Spleen (tissue), 13 donors: ENCODE measurements around the gene C13orf42. TPM values are rescaled to one million over a fixed set of nuclear protein-coding genes. Genes with fewer than 3 reads are reported as not detected.
A peak's percentile ranks its signal among the peaks of the same experiment; 100 is the strongest.

Experiments used
- DNase-seq: peaks from one replicate; pipeline ENCODE4 v3.0.0-alpha.2; 2020
- H3K27ac ChIP-seq, 8 donors: fragments of 200-600 bp; sonication (generic) in 7 of 8; 1 replicate in 4 of 8; 2 replicates in 4 of 8; pipeline versions ENCODE4 v1.5.0 to v1.8.0; 2016 to 2021; ENCODE audit warnings: inconsistent platforms in 4 of 8, mild to moderate bottlenecking in 4 of 8, moderate library complexity in 1 of 8
- H3K27me3 ChIP-seq, 7 donors: fragments of 200-600 bp; sonication (generic) in 6 of 7; replicated peaks in 1 of 7; 1 replicate in 4 of 7; 2 replicates in 3 of 7; pipeline versions ENCODE4 v1.5.0 to v1.8.0; 2016 to 2021; ENCODE audit warnings: inconsistent platforms in 3 of 7, mild to moderate bottlenecking in 1 of 7
- H3K36me3 ChIP-seq, 6 donors: fragments of 200-600 bp; sonication (generic) in 5 of 6; 1 replicate in 4 of 6; 2 replicates in 2 of 6; pipeline versions ENCODE4 v1.5.0 to v1.8.0; 2016 to 2021; ENCODE audit warnings: inconsistent platforms in 2 of 6
- H3K4me1 ChIP-seq, 6 donors: fragments of 200-600 bp; sonication (generic) in 5 of 6; 1 replicate in 3 of 6; 2 replicates in 3 of 6; pipeline versions ENCODE4 v1.5.0 to v1.8.0; 2016 to 2021; ENCODE audit warnings: inconsistent platforms in 3 of 6
- H3K4me3 ChIP-seq, 8 donors: fragments of 200-600 bp; sonication (generic) in 7 of 8; 1 replicate in 4 of 8; 2 replicates in 4 of 8; pipeline versions ENCODE4 v1.5.0 to v1.8.0; 2016 to 2021; ENCODE audit warnings: inconsistent platforms in 4 of 8, mild to moderate bottlenecking in 4 of 8, moderate library complexity in 2 of 8
- H3K9me3 ChIP-seq, 8 donors: fragments of 200-600 bp; sonication (generic) in 7 of 8; 1 replicate in 4 of 8; 2 replicates in 4 of 8; pipeline versions ENCODE4 v1.5.0 to v1.8.0; 2016 to 2021; ENCODE audit warnings: inconsistent platforms in 4 of 8
- POLR2A ChIP-seq, 3 donors: fragments of 450-650 bp; IDR thresholded peaks; one replicate each; pipeline ENCODE4 v1.5.1; 2017; ENCODE audit warnings: antibody characterized with exemption in 3 of 3, mild to moderate bottlenecking in 1 of 3
- POLR2AphosphoS5 ChIP-seq, 3 donors: sonication (generic); formaldehyde crosslinking; IDR thresholded peaks; one replicate each; pipeline ENCODE4 v1.5.1; 2017; ENCODE audit warnings: antibody characterized with exemption in 3 of 3
- WGBS, 5 donors: extraction: QIAGEN DNeasy Blood & Tissue Kit in 3 of 5; methylation state at CpG; one replicate each; pipeline versions ENCODE4 v1.1.5 to v1.1.7; 2013 to 2018; 5-methylcytosine and 5-hydroxymethylcytosine counted together
- intact Hi-C: fragments of 100-400 bp; cut with DNase I; formaldehyde crosslinking; loops from one replicate; pipeline ENCODE4 v1.15.0; 2023; ENCODE audit warnings: low total_unique reads
- long read RNA-seq, 2 donors: transcript quantifications; one replicate each; lab custom pipeline, GENCODE V29; 2026
- polyA plus RNA-seq, 3 donors: library from polyadenylated mRNA; stranded (reverse); fragments of 200-250 nt; gene quantifications; one replicate each; pipeline ENCODE4 v1.2.1, GENCODE V29; 2013
- total RNA-seq, 7 donors: library from RNA; depleted of rRNA in 3 of 7; stranded (reverse); fragments of >200 nt in 3 of 7; fragmentation: NEBNext Ultra II Directional in 4 of 7; extraction: Animal tissue kit (Norgen Biotek cat#: 25700) in 4 of 7; gene quantifications; one replicate each; pipeline versions ENCODE4 v1.1.0 to v1.2.1, GENCODE V29; 2016 to 2021
- TF ChIP-seq, protein P1 (sequence below), 11 experiments: fragments of 200-600 bp in 7 of 11; fragments of 450-650 bp in 4 of 11; sonication (generic) in 4 of 11; IDR thresholded peaks in 8 of 11; conservative IDR thresholded peaks in 3 of 11; 1 replicate in 7 of 11; 2 replicates in 4 of 11; pipeline versions ENCODE4 v1.4.0 to v1.8.0; 2016 to 2021; ENCODE audit warnings: antibody characterized with exemption in 11 of 11, inconsistent platforms in 4 of 11, mild to moderate bottlenecking in 1 of 11
- donor health status: healthy with polysubstance abuse.
- donor health status: DM: no; HTN: no; CAD: no; lungs with moderate emphysema.
- donor health status: DM: no; HTN: no; CAD: no.
- donor health status: Bipolar disorder and iron deficiency.
- donor health status: healthy.
- donor health status: DM: no; HTN: no; CAD: no.
- donor health status: DM: yes; HTN: yes; CAD: no.

Gene C13orf42
- total RNA-seq (under 1 TPM in 3 of 7 donors, not detected in 4; 0.33 to 0.60 (median 0.43) TPM), polyA plus RNA-seq (under 1 TPM in 2 of 3 donors, not detected in 1; 0.03 to 0.28 TPM)
- long read RNA-seq, donor 1 = 0 reads
- long read RNA-seq, donor 2 = 0 reads

DNA sequence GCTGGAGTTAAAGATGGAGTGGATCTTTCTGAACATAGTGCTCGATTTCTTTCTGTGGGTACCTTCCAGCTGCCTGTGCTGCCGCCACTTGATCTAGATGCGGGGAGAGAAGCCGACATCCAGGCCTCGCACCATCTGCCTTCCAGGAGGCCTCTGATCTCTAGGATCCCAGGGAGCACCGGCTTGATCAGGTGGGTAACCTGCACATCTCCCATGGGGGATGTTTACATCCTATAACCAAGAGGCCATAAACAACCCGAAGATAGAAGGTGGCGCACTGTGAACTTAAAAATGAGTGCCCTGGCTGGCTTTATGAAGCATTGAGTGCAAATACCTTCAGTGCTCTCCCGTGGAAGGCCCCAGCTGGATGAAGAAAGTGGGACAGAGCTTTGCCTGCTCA lies at the start of gene C13orf42:
Gene C13orf42 (minus strand): TSS at position 101 of the 400 bp plus-strand sequence. CDS start 65 bp downstream, at position 36.
- H3K4me1 ChIP-seq = no peaks in the 10 kb centered on the region
- DNase-seq = no peak
- 90 to 92% (median 91%) methylated on average over 9 of the region's 9 CpGs for WGBS, 5 donors
- no peaks in the 10 kb centered on the region for H3K9me3 ChIP-seq
- TF ChIP-seq POLR2AphosphoS5 (IDR thresholded peaks at IDR 0.05) (no peak), POLR2A (IDR thresholded peaks at IDR 0.05) (no peak)
- TF ChIP-seq, protein P1, sequence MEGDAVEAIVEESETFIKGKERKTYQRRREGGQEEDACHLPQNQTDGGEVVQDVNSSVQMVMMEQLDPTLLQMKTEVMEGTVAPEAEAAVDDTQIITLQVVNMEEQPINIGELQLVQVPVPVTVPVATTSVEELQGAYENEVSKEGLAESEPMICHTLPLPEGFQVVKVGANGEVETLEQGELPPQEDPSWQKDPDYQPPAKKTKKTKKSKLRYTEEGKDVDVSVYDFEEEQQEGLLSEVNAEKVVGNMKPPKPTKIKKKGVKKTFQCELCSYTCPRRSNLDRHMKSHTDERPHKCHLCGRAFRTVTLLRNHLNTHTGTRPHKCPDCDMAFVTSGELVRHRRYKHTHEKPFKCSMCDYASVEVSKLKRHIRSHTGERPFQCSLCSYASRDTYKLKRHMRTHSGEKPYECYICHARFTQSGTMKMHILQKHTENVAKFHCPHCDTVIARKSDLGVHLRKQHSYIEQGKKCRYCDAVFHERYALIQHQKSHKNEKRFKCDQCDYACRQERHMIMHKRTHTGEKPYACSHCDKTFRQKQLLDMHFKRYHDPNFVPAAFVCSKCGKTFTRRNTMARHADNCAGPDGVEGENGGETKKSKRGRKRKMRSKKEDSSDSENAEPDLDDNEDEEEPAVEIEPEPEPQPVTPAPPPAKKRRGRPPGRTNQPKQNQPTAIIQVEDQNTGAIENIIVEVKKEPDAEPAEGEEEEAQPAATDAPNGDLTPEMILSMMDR (IDR thresholded peaks at IDR 0.05 in 8 of 11, conservative IDR thresholded peaks at IDR 0.05 in 3 of 11) = no peak
- intact Hi-C loops = no loop called here
- H3K27ac ChIP-seq = no peak within 1 kb of the TSS
- H3K4me3 ChIP-seq = no peak within 1 kb of the TSS
- peaks cover 0 to 13% (median 0%) of the 10 kb centered on the region in 7 donors for H3K27me3 ChIP-seq
- no peaks in the 10 kb centered on the region for H3K36me3 ChIP-seq

DNA sequence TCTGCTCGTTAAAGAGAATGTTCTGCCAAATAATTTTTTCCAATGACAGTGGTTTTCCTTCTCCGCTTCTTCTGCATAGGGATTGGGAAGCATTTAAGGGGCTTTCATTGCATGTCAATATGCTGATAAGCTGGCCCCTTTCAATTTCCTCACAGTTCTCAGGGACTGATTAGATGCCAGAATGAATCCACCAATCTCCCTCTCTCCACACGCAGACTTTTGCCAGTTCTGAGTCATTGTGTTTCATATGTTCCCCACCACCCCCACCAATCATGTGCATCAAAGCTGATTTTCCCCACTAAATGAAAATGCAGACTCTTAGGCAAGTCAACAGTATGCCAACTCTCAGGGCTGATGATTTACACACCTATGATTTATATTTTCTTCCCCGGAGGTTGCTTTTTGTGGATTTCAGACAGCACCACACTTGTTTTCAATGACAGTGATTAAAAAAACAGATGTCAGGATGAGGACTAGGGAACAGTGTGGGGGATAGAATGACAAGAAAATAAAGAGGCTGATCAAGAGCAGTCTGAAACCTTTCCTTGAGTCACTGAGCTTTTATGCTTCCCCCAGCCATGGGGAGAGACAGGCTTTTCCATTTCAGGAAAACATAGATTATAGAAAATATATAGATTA lies 47.9 kb upstream of the C13orf42 start:
- no peak overlapping the region for H3K27ac ChIP-seq
- intact Hi-C loops = no loop called here
- no peaks in the 10 kb centered on the region for H3K27me3 ChIP-seq
- 38 to 69% (median 62%) methylated on average over 4 of the region's 4 CpGs for WGBS, 5 donors
- H3K9me3 ChIP-seq = no peaks in the 10 kb centered on the region
- peaks cover 0 to 23% (median 6%) of the 10 kb centered on the region in 6 donors for H3K4me1 ChIP-seq
- H3K36me3 ChIP-seq = no peaks in the 10 kb centered on the region
- no peak for DNase-seq
- no peak for TF ChIP-seq POLR2A (IDR thresholded peaks at IDR 0.05)
- TF ChIP-seq POLR2AphosphoS5 (IDR thresholded peaks at IDR 0.05) = no peak
- TF ChIP-seq, protein P1 (IDR thresholded peaks at IDR 0.05 in 8 of 11, conservative IDR thresholded peaks at IDR 0.05 in 3 of 11) = no peak
- no peak overlapping the region for H3K4me3 ChIP-seq

- intact Hi-C loops = no loop called here
Measured at GRCh38 chr13:51158365-51158764, 47.3 kb upstream of the C13orf42 start.

GRCh38 chr13:51156648-51157047 lies 45.6 kb upstream of the C13orf42 start:
- no peak for TF ChIP-seq POLR2AphosphoS5 (IDR thresholded peaks at IDR 0.05)
- TF ChIP-seq, protein P1 (IDR thresholded peaks at IDR 0.05 in 8 of 11, conservative IDR thresholded peaks at IDR 0.05 in 3 of 11) = no peak
- no peak for TF ChIP-seq POLR2A (IDR thresholded peaks at IDR 0.05)
- Histone ChIP-seq H3K27me3 (no peaks in the 10 kb centered on the region), H3K4me3 (no peak overlapping the region), H3K4me1 (peaks cover 0 to 23% (median 7%) of the 10 kb centered on the region in 6 donors), H3K9me3 (no peaks in the 10 kb centered on the region), H3K36me3 (no peaks in the 10 kb centered on the region), H3K27ac (peak overlapping the region in 3 of 8 donors; percentile 15 to 32 (median 17))
- intact Hi-C loops = no loop called here
- 75 to 95% (median 84%) methylated on average over 3 of the region's 3 CpGs for WGBS, 5 donors
- no peak for DNase-seq

More at GRCh38 chr13:51158365-51158764, 47.3 kb upstream of the C13orf42 start:
- Histone ChIP-seq H3K36me3 (no peaks in the 10 kb centered on the region), H3K4me1 (peaks cover 0 to 23% (median 7%) of the 10 kb centered on the region in 6 donors), H3K27ac (no peak overlapping the region), H3K9me3 (no peaks in the 10 kb centered on the region), H3K4me3 (no peak overlapping the region), H3K27me3 (no peaks in the 10 kb centered on the region)
- TF ChIP-seq, protein P1 (IDR thresholded peaks at IDR 0.05 in 8 of 11, conservative IDR thresholded peaks at IDR 0.05 in 3 of 11) = no peak
- TF ChIP-seq POLR2AphosphoS5 (IDR thresholded peaks at IDR 0.05) = no peak
- TF ChIP-seq POLR2A (IDR thresholded peaks at IDR 0.05) = no peak
- 91 to 97% (median 97%) methylated on average over 4 of the region's 4 CpGs for WGBS, 5 donors
- DNase-seq = no peak
